ENCODE results near the gene MGMT. TPM values are rescaled to one million over a fixed set of nuclear protein-coding genes. Genes with fewer than 3 reads are reported as not detected.

Gene MGMT
- total RNA-seq, 1 experiment from 2014 or later: 11.5 TPM

GRCh38 chr10:129716211-129716681 lies 249.2 kb downstream of the MGMT start:
- ChIA-PET CTCF (no interaction called here), POLR2A (no interaction called here), RAD21 (ENCODE audit: low non-redundant PET in 1 of 2, low total read pairs in 2 of 2, uncharacterized antibody in 2 of 2, unreplicated experiment in 2 of 2) (no interaction called here)
- ATAC-seq (no peak), DNase-seq (ENCODE audit: low read depth, low spot score) (no peak)
- Histone ChIP-seq H3K9me2 (ENCODE audit: insufficient read depth) (no peaks in the 10 kb centered on the region), H3K4me3 (replicated peaks in 1 of 2; ENCODE audit: low read depth in 1 of 2, low read length in 2 of 2) (no peak overlapping the region), H3K27ac (ENCODE audit: low read depth, low read length) (no peak overlapping the region), H3K9me3 (ENCODE audit: control insufficient read depth in 1 of 2, insufficient read depth in 1 of 2, low read depth in 1 of 2, low read length in 2 of 2) (no peaks in the 10 kb centered on the region), H3K9ac (ENCODE audit: low read length) (no peak overlapping the region), H3K79me2 (ENCODE audit: insufficient read depth, low read length) (no peaks in the 10 kb centered on the region), H3K27me3 (ENCODE audit: insufficient read depth, low read length) (no peaks in the 10 kb centered on the region), H4K20me1 (ENCODE audit: insufficient read depth) (no peaks in the 10 kb centered on the region), H3K36me3 (ENCODE audit: control insufficient read depth in 1 of 2, insufficient read depth in 2 of 2, low read length in 2 of 2) (no peaks in the 10 kb centered on the region), H3K4me1 (ENCODE audit: control insufficient read depth in 1 of 2, insufficient read depth in 2 of 2, low read length in 2 of 2) (no peaks in the 10 kb centered on the region), H3K4me2 (ENCODE audit: low read length) (no peak overlapping the region), H2AFZ (ENCODE audit: low read depth, low read length, poor library complexity, severe bottlenecking) (no peak overlapping the region)
- no TSS peak for BruUV-seq (replicated peaks)
- intact Hi-C loops (cut with micrococcal nuclease): no loop called here
- TF ChIP-seq REST (IDR thresholded peaks at IDR 0.05; ENCODE audit: low read depth): no peak
- no peak for TF ChIP-seq ELF1 (IDR thresholded peaks at IDR 0.05; ENCODE audit: borderline replicate concordance, low read depth)
- TF ChIP-seq ZBTB33 (IDR thresholded peaks at IDR 0.05; ENCODE audit: extremely low read depth, insufficient replicate concordance, low read length): no peak
- TF ChIP-seq EZH2phosphoT487 (IDR thresholded peaks at IDR 0.05; ENCODE audit: borderline replicate concordance): no peak
- no peak for TF ChIP-seq RAD21 (IDR thresholded peaks at IDR 0.05; ENCODE audit: low read depth)
- TF ChIP-seq ZNF274 (IDR thresholded peaks at IDR 0.05; ENCODE audit: low read depth, low read length): no peak
- TF ChIP-seq SP1 (IDR thresholded peaks at IDR 0.05; ENCODE audit: low read depth): no peak
- no peak for TF ChIP-seq CBX3 (IDR thresholded peaks at IDR 0.05; ENCODE audit: low read depth)
